ENCODE data around the gene EPAS1.

DNA sequence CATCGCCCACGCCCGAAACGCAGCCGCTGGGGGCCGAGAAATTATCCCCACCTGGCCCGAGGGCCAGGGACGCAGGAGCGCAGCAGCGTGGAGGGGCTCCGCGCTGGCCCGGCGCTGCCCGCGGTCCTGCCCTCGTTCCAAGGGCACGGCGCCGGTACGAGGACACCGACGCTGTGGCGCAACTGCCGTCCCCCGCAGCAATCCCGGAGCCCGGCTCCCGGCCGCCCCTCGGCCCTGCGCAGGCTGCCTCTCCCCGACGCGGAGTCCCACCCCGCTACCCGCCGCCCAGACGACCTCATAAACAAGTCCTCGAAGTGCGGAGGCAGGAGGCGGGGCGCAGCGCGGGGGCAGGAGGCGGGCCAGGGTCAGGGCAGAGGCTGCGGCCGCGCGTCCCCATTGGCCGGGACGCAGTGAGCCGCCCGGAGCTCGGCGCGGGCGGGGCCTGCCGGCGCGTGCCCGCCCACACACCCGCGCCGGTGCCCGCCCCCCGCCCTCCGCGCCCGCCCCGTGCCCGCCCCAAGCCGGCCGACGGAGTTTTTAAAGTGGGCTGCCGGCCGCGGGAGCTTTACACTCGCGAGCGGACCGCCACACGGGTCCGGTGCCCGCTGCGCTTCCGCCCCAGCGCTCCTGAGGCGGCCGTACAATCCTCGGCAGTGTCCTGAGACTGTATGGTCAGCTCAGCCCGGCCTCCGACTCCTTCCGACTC, at the start of gene EPAS1:
- TF ChIP-seq EZH2 (IDR thresholded peaks at IDR 0.05; ENCODE audit: insufficient read depth, poor library complexity, severe bottlenecking) (no peak), EZH2phosphoT487 (IDR thresholded peaks at IDR 0.05; ENCODE audit: insufficient read depth, low read depth) (no peak)
